ENCODE measurements around the gene CCSAP. TPM values are rescaled to one million over a fixed set of nuclear protein-coding genes. Genes with fewer than 3 reads are reported as not detected.

Gene CCSAP
- total RNA-seq, 4 donors from 2014 or later = 0.44 to 1.1 (median 0.81) TPM

DNA sequence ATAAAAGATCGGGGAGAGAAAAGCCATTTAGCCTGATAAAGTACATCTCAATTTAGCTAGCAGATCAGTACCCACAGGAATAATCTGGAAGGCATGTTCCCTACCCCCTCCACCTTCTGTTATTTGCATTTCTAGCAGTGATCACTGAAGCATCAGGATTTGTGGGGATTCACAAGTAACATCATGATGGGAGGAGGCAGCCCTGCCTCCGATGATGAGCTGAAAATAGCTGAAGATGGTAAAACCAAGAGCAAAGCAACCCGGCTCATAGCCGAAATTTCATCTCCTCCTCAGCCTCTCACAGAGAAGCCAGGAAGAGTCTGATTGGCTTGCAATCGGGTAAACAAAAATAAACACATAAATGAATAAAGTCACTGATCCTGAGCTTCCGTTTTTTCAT is 2.4 kb downstream of the CCSAP start:
- peaks cover 6 to 15% of the 10 kb centered on the region in 2 donors for H3K4me1 ChIP-seq
- in situ Hi-C loops (cut with MboI; ENCODE audit: low sequenced_read_pairs in 4 of 4) = loop anchor here in 1 of 4 donors (10.0 kb wide), 1 partner anchor 66 kb away; the partner anchor contains the start of gene RAB4A
- H3K27ac ChIP-seq = no peak overlapping the region
- TF ChIP-seq, protein P1, sequence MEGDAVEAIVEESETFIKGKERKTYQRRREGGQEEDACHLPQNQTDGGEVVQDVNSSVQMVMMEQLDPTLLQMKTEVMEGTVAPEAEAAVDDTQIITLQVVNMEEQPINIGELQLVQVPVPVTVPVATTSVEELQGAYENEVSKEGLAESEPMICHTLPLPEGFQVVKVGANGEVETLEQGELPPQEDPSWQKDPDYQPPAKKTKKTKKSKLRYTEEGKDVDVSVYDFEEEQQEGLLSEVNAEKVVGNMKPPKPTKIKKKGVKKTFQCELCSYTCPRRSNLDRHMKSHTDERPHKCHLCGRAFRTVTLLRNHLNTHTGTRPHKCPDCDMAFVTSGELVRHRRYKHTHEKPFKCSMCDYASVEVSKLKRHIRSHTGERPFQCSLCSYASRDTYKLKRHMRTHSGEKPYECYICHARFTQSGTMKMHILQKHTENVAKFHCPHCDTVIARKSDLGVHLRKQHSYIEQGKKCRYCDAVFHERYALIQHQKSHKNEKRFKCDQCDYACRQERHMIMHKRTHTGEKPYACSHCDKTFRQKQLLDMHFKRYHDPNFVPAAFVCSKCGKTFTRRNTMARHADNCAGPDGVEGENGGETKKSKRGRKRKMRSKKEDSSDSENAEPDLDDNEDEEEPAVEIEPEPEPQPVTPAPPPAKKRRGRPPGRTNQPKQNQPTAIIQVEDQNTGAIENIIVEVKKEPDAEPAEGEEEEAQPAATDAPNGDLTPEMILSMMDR (IDR thresholded peaks at IDR 0.05 in 4 of 5, conservative IDR thresholded peaks at IDR 0.05 in 1 of 5) = no peak
- no peak for TF ChIP-seq POLR2A (IDR thresholded peaks at IDR 0.05)
- DNase-seq (no peak), ATAC-seq (no peak)
- H3K9me3 ChIP-seq = no peaks in the 10 kb centered on the region
- H3K4me3 ChIP-seq = no peak overlapping the region
- no peaks in the 10 kb centered on the region for H3K36me3 ChIP-seq
- intact Hi-C loops (cut with DNase I; ENCODE audit: low total_unique reads) = loop anchor here (5.0 kb wide), 1 partner anchor 68 kb away; the partner anchor contains the start of gene RAB4A
- H3K27me3 ChIP-seq = no peaks in the 10 kb centered on the region

DNA sequence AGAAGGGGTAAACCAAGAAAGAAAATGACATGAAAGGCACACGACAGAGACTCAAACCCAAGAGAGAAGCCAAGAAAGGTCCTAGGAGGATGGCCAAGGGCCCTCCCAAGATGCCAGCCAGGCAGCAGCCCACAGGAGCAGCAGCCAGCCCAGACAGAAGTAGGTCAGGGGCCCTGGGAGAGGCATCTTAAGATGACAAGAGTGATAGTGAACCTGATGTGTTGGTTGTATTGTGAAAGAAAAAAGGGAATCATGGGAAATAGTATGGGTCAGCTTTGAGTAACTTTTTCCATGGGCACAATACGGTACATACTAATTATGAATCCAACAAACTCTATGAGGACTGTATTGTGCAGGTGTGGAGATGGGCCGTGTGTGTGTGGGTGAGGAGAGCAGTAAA is 3.3 kb downstream of the CCSAP start:
- DNase-seq (no peak), ATAC-seq (no peak)
- Histone ChIP-seq H3K36me3 (no peaks in the 10 kb centered on the region), H3K4me3 (no peak overlapping the region), H3K4me1 (peaks cover 6 to 15% of the 10 kb centered on the region in 2 donors), H3K27ac (no peak overlapping the region), H3K9me3 (no peaks in the 10 kb centered on the region), H3K27me3 (no peaks in the 10 kb centered on the region)
- in situ Hi-C loops (cut with MboI; ENCODE audit: low sequenced_read_pairs in 4 of 4) (no loop called here), intact Hi-C loops (cut with DNase I; ENCODE audit: low total_unique reads) (no loop called here)
- TF ChIP-seq, protein P1 (IDR thresholded peaks at IDR 0.05 in 4 of 5, conservative IDR thresholded peaks at IDR 0.05 in 1 of 5) = no peak
- TF ChIP-seq POLR2A (IDR thresholded peaks at IDR 0.05) = no peak

DNA sequence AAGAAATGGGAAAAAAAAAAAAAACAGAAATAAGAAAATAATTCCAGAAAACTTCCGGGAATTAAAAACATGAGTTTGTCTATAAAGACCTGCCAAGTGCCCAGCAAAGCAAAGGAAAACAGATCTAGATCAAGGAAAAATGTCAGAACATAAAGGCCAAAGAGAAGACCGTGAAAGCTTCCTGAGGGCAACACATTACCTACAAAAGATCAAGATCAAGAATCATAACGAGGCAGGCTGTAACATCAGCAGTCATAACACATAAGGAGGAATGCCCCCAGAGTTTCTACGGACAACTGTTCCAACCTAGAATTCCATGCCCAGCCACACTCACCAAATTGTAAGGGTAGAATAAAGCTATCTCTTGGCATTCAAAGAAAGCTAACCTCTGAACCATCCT is 3.8 kb downstream of the CCSAP start:
- no peak for TF ChIP-seq POLR2A (IDR thresholded peaks at IDR 0.05)
- TF ChIP-seq, protein P1 (IDR thresholded peaks at IDR 0.05 in 4 of 5, conservative IDR thresholded peaks at IDR 0.05 in 1 of 5) = no peak
- peaks cover 6 to 15% of the 10 kb centered on the region in 2 donors for H3K4me1 ChIP-seq
- H3K4me3 ChIP-seq = no peak overlapping the region
- H3K27me3 ChIP-seq = no peaks in the 10 kb centered on the region
- DNase-seq (no peak), ATAC-seq (no peak)
- intact Hi-C loops (cut with DNase I; ENCODE audit: low total_unique reads) = no loop called here
- H3K9me3 ChIP-seq = no peaks in the 10 kb centered on the region
- in situ Hi-C loops (cut with MboI; ENCODE audit: low sequenced_read_pairs in 4 of 4) = no loop called here
- no peak overlapping the region for H3K27ac ChIP-seq
- no peaks in the 10 kb centered on the region for H3K36me3 ChIP-seq

DNA sequence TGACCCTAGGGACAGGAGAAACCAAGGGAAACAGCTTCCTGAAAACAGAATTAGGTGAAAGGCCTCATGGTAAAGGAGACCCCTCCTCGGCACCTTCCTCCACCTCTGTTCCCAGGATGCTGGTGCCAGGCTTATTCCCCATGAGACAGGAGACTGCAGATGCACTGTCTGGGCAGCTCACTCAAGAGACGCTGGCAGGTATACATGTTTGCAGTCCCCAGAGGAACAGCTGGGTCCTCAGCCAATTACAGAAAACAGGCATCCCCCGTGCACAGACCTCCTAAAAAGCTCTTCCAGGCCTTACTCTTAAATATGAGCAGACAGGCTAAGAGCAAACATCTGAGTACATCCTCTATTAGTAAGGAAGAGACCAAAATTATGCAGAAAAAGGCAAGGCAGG is 6.5 kb downstream of the CCSAP start:
- TF ChIP-seq, protein P1 (IDR thresholded peaks at IDR 0.05 in 4 of 5, conservative IDR thresholded peaks at IDR 0.05 in 1 of 5) = no peak
- no peak for TF ChIP-seq POLR2A (IDR thresholded peaks at IDR 0.05)
- Histone ChIP-seq H3K27ac (no peak overlapping the region), H3K36me3 (no peaks in the 10 kb centered on the region), H3K9me3 (no peaks in the 10 kb centered on the region), H3K27me3 (no peaks in the 10 kb centered on the region), H3K4me1 (peaks cover 3% of the 10 kb centered on the region in 2 donors), H3K4me3 (no peak overlapping the region)
- no peak for ATAC-seq
- in situ Hi-C loops (cut with MboI; ENCODE audit: low sequenced_read_pairs in 4 of 4) = no loop called here
- no peak for DNase-seq
- intact Hi-C loops (cut with DNase I; ENCODE audit: low total_unique reads) = no loop called here

DNA sequence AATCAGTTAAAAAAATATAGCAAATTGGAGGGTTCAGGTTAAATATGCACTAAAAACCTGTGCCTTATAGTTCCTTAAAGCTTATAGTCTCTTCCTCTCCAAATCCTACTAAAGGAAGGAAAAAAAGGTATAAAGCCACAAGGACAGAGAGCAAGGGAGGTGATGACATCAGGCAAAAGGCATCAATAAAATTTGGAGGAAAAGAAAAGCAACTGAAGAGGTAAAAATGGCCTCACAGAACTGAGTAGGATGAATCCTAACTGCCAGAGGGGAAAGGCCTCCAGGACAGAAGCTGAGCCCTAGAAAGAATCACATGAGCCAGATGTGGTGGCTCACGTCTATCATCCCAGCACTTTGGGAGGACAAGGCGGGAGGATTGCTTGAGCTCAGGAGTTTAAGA is 8.1 kb downstream of the CCSAP start:
- intact Hi-C loops (cut with DNase I; ENCODE audit: low total_unique reads) = no loop called here
- TF ChIP-seq, protein P1 (IDR thresholded peaks at IDR 0.05 in 4 of 5, conservative IDR thresholded peaks at IDR 0.05 in 1 of 5) = no peak
- TF ChIP-seq POLR2A (IDR thresholded peaks at IDR 0.05) = no peak

More for the DNA sequence above, 8.1 kb downstream of the CCSAP start:
- in situ Hi-C loops (cut with MboI; ENCODE audit: low sequenced_read_pairs in 4 of 4) = no loop called here
- Histone ChIP-seq H3K4me3 (no peak overlapping the region), H3K27me3 (no peaks in the 10 kb centered on the region), H3K36me3 (no peaks in the 10 kb centered on the region), H3K4me1 (no peaks in the 10 kb centered on the region), H3K27ac (no peak overlapping the region), H3K9me3 (no peaks in the 10 kb centered on the region)
- no peak for ATAC-seq
- no peak for DNase-seq

Measured in gastrocnemius medialis (tissue), 4 donors.